HepG2 (cell line): ENCODE results near the gene INHA. TPM values are rescaled to one million over a fixed set of nuclear protein-coding genes. Genes with fewer than 3 reads are reported as not detected.

Experiments used
- CCDC6 ChIP-seq: sonication (generic); formaldehyde crosslinking; IDR thresholded peaks from 2 replicates; pipeline ENCODE4 v1.8.1; 2022; ENCODE audit warnings: mild to moderate bottlenecking, missing genetic modification reagents, moderate library complexity
- KLF15 ChIP-seq: sonication (generic); formaldehyde crosslinking; IDR thresholded peaks from 2 replicates; pipeline ENCODE4 v1.8.1; 2023; ENCODE audit warnings: borderline replicate concordance, mild to moderate bottlenecking, inconsistent platforms, missing genetic modification reagents, mixed read lengths
- MIER2 ChIP-seq: IDR thresholded peaks from 2 replicates; pipeline ENCODE4 v1.6.1; 2016; ENCODE audit warnings: missing biosample characterization, missing genetic modification reagents
- MTA3 ChIP-seq: sonication (generic); formaldehyde crosslinking; IDR thresholded peaks from 2 replicates; pipeline ENCODE4 v1.4.0; 2020; ENCODE audit warnings: missing genetic modification reagents
- ZNF101 ChIP-seq: sonication (generic); formaldehyde crosslinking; IDR thresholded peaks from 2 replicates; pipeline ENCODE4 v1.4.0; 2020; ENCODE audit warnings: mild to moderate bottlenecking, low read depth, missing genetic modification reagents, borderline replicate concordance
- ZNF207 ChIP-seq: fragments of 450-650 bp; IDR thresholded peaks from 2 replicates; pipeline ENCODE4 v1.6.1; 2016; ENCODE audit warnings: antibody characterized with exemption, borderline replicate concordance
- polyA plus RNA-seq, 8 experiments: library from polyadenylated mRNA; depleted of rRNA in 3 of 8; stranded (reverse) in 7 of 8; unstranded in 1 of 8; fragments of >200 nt; fragmentation: Illumina TruSeq in 4 of 8; extraction: Trizol in 4 of 8; gene quantifications; 2 replicates each; pipeline versions ENCODE4 v1.2.1 to v1.2.3, GENCODE V29; 2011 to 2016; ENCODE audit warnings: low read depth in 4 of 8, missing spikeins in 1 of 8, mixed read lengths in 1 of 8; ENCODE audit not compliant: insufficient read depth in 1 of 8
- total RNA-seq, 5 experiments: library from RNA; depleted of rRNA; stranded (reverse); fragments of >200 nt; fragmentation: Illumina TruSeq; extraction: Trizol; gene quantifications; 2 replicates each; pipeline ENCODE4 v1.2.3, GENCODE V29; 2016; ENCODE audit warnings: low read depth in 1 of 5
- TF ChIP-seq, protein P1 (sequence below): IDR thresholded peaks from 2 replicates; pipeline ENCODE4 v1.6.1; 2016; ENCODE audit warnings: control low read depth
- TF ChIP-seq, protein P2 (sequence below): sonication (generic); formaldehyde crosslinking; IDR thresholded peaks from 2 replicates; pipeline ENCODE4 v1.4.0; 2020; ENCODE audit warnings: missing genetic modification reagents
- TF ChIP-seq, protein P3 (sequence below), 2 experiments: sonication (generic) in 1 of 2; formaldehyde crosslinking in 1 of 2; IDR thresholded peaks; 2 replicates each; pipeline versions ENCODE4 v1.6.1 to v1.9.0; 2014 to 2022; ENCODE audit warnings: antibody characterized with exemption in 1 of 2, borderline replicate concordance in 1 of 2, inconsistent platforms in 1 of 2, low read depth in 1 of 2, missing genetic modification reagents in 1 of 2
- TF ChIP-seq, protein P4 (sequence below): sonication (generic); formaldehyde crosslinking; conservative IDR thresholded peaks from 2 replicates; pipeline ENCODE4 v1.4.0; 2020; ENCODE audit warnings: missing genetic modification reagents
- TF ChIP-seq, protein P5 (sequence below): sonication (generic); formaldehyde crosslinking; IDR thresholded peaks from 2 replicates; pipeline ENCODE4 v1.9.0; 2021; ENCODE audit warnings: mild to moderate bottlenecking, missing genetic modification reagents

The INHA gene
- total and polyA plus RNA-seq, 2 of the 13 experiments (the other 11 are each of a cell fraction or from before 2014, with no cell fraction given), result 4.1 to 15.2 TPM

DNA sequence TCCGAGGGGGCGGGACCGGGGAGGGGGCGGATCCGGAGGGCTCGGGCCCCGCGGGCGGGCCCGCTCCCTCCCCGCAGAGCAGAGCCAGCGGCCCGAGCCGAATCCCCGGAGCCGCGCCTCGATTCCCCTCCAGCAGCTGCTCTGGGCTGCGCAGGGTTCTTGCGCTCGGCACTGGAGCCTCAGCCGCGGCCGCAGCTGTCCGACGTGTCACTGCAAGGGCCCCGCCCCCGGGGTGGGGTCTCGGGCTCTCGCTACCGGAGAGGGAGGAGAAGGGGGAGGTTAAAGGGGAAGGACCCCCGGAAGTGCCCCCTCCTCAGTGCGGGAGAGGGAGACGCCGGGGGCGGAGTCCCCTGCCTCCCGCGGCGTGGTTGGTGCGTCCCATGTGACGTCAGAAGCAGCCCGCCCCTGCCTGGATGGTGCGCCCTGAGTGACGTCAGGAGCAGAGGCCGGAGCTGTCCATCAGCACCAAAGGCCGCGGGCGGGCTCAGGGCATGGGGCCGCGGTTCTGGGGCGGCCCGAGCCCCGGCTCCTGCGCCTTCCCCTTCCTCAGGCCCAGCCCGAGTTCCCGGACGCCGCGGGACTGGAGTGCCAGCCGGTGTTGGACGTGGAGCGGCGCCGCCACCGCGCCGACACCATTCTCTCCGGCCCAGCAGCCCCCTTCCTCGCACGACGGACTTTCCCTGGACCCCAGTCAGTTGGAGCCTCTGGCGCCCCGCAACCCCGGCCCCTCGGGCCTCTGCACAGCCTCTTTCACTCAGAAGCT is 28.3 kb upstream of the INHA start, which contains the start of the genes CHPF and TMEM198 (continued):
- TF ChIP-seq, protein P1, sequence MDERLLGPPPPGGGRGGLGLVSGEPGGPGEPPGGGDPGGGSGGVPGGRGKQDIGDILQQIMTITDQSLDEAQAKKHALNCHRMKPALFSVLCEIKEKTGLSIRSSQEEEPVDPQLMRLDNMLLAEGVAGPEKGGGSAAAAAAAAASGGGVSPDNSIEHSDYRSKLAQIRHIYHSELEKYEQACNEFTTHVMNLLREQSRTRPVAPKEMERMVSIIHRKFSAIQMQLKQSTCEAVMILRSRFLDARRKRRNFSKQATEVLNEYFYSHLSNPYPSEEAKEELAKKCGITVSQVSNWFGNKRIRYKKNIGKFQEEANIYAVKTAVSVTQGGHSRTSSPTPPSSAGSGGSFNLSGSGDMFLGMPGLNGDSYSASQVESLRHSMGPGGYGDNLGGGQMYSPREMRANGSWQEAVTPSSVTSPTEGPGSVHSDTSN (CRISPR knock-in tag), result peak; percentile 81
- TF ChIP-seq ZNF207 (no peak), KLF15 (CRISPR knock-in tag) (no peak; the same call in 1 of the 2 replicates), CCDC6 (CRISPR knock-in tag) (peak; percentile 74; the same call in 1 of the 2 replicates), MIER2 (peak; percentile 99), ZNF101 (CRISPR knock-in tag) (peak; percentile 83; the same call in 1 of the 2 replicates), MTA3 (CRISPR knock-in tag) (no peak)
- TF ChIP-seq, protein P2, sequence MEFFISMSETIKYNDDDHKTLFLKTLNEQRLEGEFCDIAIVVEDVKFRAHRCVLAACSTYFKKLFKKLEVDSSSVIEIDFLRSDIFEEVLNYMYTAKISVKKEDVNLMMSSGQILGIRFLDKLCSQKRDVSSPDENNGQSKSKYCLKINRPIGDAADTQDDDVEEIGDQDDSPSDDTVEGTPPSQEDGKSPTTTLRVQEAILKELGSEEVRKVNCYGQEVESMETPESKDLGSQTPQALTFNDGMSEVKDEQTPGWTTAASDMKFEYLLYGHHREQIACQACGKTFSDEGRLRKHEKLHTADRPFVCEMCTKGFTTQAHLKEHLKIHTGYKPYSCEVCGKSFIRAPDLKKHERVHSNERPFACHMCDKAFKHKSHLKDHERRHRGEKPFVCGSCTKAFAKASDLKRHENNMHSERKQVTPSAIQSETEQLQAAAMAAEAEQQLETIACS (CRISPR knock-in tag), result no peak
- TF ChIP-seq, protein P3, sequence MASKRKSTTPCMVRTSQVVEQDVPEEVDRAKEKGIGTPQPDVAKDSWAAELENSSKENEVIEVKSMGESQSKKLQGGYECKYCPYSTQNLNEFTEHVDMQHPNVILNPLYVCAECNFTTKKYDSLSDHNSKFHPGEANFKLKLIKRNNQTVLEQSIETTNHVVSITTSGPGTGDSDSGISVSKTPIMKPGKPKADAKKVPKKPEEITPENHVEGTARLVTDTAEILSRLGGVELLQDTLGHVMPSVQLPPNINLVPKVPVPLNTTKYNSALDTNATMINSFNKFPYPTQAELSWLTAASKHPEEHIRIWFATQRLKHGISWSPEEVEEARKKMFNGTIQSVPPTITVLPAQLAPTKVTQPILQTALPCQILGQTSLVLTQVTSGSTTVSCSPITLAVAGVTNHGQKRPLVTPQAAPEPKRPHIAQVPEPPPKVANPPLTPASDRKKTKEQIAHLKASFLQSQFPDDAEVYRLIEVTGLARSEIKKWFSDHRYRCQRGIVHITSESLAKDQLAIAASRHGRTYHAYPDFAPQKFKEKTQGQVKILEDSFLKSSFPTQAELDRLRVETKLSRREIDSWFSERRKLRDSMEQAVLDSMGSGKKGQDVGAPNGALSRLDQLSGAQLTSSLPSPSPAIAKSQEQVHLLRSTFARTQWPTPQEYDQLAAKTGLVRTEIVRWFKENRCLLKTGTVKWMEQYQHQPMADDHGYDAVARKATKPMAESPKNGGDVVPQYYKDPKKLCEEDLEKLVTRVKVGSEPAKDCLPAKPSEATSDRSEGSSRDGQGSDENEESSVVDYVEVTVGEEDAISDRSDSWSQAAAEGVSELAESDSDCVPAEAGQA (IDR thresholded peaks at IDR 0.05; ENCODE audit: low read depth), result peak; percentile 95
- TF ChIP-seq, protein P3 (CRISPR knock-in tag; IDR thresholded peaks at IDR 0.05; ENCODE audit: borderline replicate concordance), result peak; percentile 92; the same call in 1 of the 2 replicates
- TF ChIP-seq, protein P4, sequence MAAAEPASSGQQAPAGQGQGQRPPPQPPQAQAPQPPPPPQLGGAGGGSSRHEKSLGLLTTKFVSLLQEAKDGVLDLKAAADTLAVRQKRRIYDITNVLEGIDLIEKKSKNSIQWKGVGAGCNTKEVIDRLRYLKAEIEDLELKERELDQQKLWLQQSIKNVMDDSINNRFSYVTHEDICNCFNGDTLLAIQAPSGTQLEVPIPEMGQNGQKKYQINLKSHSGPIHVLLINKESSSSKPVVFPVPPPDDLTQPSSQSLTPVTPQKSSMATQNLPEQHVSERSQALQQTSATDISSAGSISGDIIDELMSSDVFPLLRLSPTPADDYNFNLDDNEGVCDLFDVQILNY (CRISPR knock-in tag), result 0 out of 2 replicates have a peak, but pooled peaks have one; percentile 55
- TF ChIP-seq, protein P5, sequence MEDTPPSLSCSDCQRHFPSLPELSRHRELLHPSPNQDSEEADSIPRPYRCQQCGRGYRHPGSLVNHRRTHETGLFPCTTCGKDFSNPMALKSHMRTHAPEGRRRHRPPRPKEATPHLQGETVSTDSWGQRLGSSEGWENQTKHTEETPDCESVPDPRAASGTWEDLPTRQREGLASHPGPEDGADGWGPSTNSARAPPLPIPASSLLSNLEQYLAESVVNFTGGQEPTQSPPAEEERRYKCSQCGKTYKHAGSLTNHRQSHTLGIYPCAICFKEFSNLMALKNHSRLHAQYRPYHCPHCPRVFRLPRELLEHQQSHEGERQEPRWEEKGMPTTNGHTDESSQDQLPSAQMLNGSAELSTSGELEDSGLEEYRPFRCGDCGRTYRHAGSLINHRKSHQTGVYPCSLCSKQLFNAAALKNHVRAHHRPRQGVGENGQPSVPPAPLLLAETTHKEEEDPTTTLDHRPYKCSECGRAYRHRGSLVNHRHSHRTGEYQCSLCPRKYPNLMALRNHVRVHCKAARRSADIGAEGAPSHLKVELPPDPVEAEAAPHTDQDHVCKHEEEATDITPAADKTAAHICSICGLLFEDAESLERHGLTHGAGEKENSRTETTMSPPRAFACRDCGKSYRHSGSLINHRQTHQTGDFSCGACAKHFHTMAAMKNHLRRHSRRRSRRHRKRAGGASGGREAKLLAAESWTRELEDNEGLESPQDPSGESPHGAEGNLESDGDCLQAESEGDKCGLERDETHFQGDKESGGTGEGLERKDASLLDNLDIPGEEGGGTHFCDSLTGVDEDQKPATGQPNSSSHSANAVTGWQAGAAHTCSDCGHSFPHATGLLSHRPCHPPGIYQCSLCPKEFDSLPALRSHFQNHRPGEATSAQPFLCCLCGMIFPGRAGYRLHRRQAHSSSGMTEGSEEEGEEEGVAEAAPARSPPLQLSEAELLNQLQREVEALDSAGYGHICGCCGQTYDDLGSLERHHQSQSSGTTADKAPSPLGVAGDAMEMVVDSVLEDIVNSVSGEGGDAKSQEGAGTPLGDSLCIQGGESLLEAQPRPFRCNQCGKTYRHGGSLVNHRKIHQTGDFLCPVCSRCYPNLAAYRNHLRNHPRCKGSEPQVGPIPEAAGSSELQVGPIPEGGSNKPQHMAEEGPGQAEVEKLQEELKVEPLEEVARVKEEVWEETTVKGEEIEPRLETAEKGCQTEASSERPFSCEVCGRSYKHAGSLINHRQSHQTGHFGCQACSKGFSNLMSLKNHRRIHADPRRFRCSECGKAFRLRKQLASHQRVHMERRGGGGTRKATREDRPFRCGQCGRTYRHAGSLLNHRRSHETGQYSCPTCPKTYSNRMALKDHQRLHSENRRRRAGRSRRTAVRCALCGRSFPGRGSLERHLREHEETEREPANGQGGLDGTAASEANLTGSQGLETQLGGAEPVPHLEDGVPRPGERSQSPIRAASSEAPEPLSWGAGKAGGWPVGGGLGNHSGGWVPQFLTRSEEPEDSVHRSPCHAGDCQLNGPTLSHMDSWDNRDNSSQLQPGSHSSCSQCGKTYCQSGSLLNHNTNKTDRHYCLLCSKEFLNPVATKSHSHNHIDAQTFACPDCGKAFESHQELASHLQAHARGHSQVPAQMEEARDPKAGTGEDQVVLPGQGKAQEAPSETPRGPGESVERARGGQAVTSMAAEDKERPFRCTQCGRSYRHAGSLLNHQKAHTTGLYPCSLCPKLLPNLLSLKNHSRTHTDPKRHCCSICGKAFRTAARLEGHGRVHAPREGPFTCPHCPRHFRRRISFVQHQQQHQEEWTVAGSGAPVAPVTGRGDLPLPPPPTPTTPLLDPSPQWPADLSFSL, result no peak
